Measurements from ENCODE around the gene SLCO3A1.

DNA sequence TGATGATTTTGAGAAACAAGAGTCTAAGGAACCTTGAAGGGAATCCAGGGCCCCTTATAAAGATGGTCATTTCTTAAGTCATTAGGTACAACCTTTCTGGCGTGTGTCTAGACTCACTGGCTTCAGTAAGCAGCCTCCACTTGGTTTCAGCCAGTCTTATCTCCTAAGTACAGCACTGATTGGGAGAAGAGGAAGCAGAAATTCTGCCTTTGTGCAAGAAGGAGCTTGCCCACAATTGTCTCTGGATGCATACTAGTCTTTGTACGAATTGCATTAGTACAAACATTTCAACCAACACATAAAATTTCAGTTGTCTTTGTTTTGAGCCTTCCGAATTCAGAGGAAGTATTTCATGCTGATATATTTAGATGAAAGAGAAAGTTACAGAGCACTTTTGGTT, 139.4 kb downstream of the SLCO3A1 start:
- TF ChIP-seq EZH2 (IDR thresholded peaks at IDR 0.05; ENCODE audit: insufficient read depth, poor library complexity, severe bottlenecking), result no peak
- no peak for TF ChIP-seq EZH2phosphoT487 (IDR thresholded peaks at IDR 0.05; ENCODE audit: insufficient read depth, low read depth)

All from GM23248 (cell line).